NCI-H2196 treated with DMSO at 0.1 percent for 48 hours (cell line): ENCODE results near the gene APOBEC4.
"Not testable (repeated sequence)": the region's sequence is repeated elsewhere in the genome, so short reads cannot be mapped to it uniquely, and the experiment has no call there.

Experiments used
- DNase-seq: peaks from one replicate; lab custom pipeline; 2025; ENCODE audit not compliant: unreplicated experiment; lab: John Stamatoyannopoulos, UW

APOBEC4 gene

DNA sequence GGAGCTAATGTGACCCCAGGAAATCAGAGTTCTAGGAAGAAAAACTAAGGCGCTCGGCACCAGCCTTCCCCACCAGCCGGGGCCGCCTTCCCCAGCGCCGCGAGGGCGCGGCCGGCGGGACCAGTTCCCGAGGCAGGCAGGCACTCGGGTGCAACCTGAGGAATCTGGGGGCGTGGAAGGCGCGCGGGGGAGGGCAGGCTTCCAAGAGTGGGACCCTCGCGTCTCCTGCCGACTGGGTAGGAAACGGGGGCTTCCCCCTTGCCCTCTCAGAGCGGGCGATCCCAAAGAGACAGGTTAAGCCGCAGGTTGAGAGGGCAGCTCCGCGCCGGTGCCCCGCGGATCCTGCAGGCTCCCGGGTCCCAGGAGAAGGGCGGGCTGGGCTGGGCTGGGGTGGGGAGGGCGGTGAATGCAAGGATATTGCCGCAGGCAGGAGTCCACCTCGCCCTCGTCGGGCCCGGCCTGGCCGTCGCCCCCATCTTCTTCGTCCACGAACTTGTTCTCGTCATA, 18.0 kb downstream of the APOBEC4 start:
- DNase-seq, result no peak

DNA sequence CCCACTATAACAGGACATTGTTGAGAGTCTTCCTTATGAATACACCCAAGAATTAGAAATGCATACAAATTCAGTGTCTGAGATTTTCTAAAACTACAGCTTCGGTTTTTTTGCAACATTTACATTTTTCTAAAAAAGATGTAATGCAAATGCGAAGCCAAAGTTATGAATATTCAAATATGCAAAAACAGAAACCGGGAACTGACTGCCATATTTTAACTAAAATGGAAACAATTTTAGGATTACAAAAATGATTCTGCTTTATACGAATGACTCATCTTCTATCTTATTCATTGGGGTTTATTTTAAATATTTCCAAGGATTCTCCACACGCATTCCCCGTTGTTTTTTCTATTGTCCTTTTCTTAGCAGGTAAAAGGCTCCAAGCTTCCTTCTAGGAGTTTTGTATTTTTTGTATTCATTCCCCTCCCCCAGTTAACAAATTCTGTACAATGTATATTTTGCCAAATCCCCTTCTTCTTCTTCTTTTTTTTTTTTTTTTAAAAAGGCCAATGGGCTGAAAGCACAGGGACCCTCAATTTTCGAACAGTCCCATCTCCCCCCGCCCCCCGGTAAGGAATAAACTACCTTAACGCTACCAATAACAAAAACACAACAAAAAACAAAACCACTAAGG, 18.6 kb downstream of the APOBEC4 start:
- no peak for DNase-seq

DNA sequence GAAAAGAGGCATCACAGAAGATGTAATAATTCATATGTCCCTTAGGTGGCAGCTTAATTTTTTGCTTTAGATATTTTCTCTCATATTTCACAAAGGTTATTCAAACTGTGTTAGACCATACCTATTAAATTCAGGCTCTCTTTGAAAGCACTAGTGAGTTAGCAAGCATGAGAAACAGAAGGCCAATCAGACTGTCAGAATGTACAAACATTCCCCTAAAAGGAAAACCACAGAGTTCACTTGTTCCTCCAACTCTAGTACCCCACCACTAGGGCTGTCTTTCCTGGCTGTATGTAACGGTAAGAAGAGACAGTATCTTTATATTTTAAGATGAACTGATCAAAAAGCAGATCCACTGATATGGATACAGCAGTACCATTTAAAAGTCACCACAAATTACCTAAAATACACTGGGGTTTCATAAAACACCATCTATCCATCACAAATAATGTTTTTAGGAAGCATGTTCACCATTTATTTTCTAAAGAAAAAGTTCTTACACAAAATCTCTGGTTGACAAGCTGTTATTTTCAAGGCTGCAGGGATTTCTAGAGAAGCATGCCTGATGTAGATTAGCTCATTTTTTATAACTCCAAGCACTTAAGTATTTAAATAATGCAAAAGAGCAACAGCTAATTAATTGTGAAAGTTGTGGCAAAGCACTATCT, 19.3 kb downstream of the APOBEC4 start:
- DNase-seq, result peak; percentile 23

DNA sequence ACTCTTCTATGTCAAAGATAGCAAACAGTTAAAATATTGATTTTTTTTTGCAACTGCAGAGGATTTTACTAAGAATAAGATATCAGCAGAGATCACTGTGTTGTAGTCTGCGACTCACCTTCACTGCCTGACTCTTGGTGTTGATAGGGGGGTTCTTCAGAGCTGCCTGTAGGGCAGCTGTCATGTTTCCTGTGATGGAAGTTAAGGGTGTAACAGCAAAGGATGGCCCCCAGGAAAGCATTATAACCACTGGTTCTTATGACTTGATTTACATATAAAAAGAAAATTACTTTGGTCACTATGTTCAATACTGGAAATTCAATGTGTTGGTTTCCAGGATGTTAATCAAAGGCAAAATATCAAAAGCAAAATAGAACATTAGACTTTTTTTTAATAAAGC, 20.2 kb downstream of the APOBEC4 start:
- no peak for DNase-seq

DNA sequence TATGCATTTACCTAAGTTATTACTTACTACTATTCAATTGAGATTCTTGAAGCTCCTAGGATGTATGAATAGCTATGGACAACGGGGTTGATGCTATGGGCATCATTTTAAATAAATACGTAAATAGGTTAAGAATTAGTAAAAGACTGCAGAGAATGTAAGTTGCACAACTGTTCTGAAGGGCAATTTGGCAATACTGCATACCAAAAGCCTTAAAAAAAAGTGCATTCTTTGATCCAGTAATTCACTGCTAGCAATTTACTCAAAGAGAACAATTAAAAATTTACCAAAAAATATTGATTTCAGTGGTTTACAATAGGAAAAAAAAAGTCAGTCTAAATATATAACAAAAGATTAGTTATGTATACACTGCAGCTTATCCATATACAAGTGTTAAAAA, 21.0 kb downstream of the APOBEC4 start:
- no peak for DNase-seq

DNA sequence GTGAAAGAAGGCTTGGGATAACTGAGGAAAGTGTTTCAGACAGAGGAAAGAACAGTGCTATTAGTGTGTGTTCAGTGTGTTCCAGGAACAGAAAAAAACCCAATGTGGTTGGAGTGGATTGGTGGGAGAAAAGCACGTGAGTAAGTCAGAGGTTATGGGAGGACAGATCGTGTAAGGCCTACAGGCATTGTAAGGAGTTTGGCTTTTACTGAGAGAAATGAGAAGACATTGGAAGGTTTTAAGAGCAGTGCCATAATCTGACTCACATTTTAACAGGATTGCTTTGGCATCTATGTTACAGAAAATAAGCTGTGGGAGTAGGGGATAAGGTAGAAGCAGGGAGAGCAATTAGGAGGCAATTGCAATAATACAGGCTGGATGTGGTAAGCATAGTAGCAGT, 22.4 kb downstream of the APOBEC4 start:
- no peak for DNase-seq

DNA sequence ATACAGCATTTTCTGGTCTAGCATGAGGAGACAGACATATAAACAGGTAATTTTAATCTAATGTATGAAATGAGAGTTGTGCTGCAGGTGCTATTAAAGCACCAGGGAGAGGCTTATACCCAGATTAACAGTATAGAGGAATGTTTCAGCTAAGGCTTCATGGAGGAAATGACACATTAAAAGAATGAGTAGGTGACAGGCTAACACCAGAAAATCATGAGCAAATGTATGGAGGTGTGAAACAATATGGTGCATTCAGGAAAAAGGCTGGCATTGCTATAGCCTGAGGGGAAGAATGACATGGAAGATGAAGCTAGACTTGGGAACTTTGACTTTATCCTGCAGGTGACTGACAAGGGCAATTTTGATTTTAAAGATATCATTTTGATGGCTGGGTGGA, 24.6 kb downstream of the APOBEC4 start:
- no peak for DNase-seq

DNA sequence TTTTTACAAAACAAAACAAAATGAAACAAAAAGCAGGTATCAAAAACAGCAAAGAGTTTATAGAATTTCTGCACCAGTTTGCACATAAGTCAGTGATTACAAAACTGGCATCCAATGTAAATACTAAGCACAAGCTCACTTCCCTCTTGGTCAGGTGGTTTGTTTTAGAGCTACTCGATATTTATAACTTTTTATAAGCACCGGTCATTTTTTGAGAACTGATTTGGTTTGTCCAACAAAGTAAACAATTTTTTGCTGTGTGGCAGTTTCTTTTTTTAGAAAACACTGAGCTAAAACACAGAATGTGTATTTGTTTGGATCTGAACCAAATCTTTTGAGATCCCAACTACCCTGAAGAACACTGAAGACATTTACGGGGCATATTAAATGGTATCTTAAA, 26.9 kb downstream of the APOBEC4 start:
- DNase-seq, result not testable (repeated sequence)

DNA sequence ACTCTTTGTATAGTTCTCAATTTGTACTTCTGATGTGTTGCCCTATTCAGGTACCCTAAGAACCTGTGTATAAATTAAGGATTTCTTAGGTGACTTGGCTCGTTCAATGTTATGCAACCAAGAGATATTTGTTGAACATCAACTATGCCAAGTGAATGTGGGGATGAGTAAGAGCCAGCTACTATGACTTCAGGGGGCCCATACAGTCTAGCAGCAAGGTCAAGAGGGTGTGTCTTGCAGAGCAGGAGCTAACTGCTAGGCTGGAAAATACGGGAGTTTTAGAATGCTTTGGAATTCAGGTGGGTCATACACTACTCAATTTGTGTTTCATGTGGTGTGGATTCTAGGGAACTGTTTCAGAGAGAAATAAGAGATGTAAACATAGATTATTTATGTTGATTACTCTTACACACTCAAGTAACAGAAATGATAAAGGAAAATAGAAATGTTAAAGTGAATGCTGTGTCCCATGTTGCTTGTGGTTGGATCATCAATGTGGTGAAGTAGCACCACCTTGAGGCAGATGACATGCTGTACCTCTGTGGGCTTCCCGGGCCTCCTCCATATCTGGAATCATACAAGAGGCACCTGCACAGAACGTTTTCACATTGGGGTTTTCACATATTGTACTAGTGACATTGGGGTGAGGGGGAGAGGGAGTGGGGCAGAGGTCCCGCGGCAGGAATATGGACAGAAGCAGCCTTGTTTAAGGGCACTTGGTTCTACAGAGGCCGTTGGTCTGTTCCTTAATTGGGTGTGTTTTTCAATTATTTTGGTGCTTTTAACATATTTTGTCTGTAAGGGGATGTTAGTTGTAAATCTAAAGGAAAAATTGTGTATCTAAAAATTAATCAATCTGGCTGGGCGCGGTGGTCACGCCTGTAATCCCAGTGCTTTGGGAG, 30.0 kb downstream of the APOBEC4 start:
- DNase-seq, result peak; percentile 67

DNA sequence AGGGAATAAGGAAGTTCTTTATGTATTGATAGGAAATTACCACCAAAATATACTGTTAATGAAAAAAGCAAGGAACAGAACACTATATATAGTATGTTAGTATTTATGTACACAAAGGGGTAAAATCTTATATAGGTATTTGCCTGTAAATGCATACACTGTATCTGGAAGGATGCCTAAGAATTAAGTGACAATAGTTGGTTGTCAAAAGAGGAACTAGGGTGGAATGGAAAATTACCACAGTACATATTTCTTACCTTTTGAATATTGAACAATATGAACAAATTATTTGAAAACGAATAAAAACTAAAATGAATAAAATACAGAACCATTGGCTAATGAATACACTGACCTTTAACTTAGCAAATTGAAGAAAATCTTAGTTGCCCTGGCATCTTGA, 31.1 kb downstream of the APOBEC4 start:
- no peak for DNase-seq

DNA sequence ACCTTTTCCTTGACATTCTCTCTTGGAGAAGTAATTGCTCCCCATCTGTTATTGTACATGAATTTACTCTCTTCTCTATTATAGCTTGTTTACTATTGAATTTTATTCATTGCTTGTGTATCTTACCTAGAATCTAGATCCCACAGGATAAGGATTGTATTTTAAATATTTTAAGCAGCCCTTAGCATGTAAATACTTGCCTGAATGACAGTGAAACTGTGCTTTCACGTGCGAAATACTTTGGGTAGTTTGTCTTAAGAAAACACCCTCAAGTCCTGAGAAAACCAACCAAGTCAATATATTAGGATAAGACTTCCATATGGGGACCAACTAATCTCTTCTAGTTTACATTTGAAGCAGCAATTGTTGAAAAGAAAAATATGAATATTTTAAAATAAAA, 32.8 kb downstream of the APOBEC4 start:
- DNase-seq, result no peak

DNA sequence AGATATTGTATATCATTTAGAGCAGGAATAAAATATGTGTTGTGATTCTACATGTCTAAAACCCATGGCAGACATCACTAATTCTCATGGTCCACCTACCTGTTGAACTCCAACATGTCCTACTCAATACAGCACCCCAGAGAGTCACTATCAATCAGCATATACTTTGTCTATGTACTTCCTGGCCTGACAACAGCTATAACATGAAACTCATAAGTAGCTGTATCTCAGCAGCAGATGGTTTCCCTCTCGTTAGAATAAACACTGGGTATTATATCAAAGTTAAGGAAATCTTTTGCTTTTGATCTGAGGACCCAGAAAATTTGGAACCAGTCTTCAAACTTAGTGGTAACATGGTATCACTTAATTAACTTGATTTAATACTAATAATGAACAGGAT, 33.3 kb downstream of the APOBEC4 start:
- no peak for DNase-seq

DNA sequence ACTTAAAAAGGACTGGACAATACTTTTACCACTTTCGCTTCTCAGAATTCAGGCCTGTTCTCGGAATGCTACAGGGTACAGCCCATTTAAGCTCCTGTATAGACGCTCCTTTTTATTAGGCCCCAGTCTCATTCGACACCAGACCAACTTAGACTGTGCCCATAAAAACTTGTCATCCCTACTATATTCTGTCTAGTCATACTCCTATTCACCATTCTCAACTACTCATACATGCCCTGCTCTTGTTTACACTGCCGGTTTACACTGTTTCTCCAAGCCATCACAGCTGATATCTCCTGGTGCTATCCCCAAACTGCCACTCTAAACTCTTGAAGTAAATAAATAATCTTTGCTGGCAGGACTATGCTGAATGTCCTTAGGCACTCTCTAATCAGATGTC, 34.9 kb downstream of the APOBEC4 start:
- not testable (repeated sequence) for DNase-seq

DNA sequence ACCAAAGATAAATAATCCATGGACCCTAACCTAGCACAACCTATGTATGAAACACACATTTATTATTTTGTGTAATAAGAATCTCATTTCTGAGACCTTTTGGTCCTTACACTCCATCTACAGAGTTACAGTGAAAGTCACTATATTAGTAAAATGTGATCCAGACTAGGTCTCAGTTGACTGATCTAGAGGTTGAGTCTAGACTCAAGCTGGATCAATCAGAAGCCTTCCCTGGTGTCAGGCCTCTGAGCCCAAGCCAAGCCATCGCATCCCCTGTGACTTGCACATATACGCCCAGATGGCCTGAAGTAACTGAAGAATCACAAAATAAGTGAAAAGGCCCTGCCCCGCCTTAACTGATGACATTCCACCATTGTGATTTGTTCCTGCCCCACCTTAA, 40.1 kb downstream of the APOBEC4 start:
- not testable (repeated sequence) for DNase-seq

DNA sequence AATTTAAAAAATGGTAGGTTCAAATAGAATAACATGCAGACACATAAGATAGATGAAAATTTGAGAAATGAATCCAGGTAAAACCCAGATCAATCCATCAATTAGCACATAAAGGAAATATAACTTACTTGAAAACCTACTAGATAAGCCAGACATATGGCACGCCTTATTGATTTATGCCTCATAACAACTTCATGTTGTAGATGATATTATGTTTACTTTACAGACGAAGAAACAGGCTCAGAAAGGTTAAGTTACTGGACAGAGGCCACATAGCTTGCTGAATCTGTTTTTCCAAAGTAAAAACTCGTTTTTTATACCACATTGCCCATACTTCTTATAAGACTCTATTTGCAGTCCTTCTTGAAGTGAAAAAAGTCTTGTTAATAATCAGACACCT, 40.7 kb downstream of the APOBEC4 start:
- no peak for DNase-seq

DNA sequence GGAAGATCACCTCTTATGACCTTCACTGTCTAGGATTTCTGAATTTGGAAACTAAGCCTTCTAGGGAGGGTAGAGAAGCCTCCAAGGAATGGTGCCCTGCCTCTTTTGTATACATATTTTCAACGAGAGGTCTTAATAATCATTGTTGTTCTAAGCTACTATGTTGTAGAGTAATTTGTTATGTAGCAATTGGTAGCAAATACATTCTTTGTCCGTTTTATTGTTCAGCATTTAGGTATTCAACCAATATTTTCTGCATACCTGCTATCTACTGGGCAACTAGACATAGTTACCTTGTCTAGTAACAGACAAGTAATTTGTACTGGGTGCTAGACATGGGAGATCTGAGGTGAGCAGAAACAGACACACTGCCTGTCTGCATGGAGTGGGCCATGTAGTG, 42.1 kb downstream of the APOBEC4 start:
- DNase-seq, result no peak

DNA sequence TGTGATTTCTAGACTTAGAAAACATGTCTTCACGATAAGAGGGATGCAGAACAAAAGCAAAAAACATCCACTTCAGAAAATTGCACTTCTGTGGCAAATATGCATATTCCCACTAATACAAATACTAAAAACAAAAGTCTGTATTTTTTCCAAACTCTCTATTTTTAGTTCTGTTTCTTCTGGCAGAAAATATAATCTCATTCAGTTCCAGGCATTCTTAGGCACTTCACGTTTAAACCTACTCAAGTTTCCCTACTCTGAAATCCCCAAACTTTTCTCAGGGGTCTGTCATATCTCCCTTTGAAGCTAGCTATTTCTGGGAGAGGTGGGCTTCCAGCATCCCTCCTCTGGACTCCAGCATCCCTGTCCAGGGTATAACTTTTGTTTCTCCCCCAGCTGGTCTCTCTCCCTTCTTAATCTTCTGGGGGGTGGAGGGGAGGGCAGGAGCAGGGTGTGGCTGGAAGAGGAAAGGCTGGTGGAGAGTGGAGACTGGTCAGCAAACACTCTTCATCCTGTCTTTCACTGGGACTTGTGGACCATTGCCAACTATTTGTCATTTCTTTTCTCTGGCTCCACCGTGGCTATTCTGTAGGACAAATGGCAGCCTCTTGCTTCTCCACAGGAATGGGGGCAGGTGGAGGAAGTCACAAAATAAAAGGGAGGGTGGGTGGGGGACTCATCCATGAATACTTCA, 43.2 kb downstream of the APOBEC4 start:
- DNase-seq, result no peak

DNA sequence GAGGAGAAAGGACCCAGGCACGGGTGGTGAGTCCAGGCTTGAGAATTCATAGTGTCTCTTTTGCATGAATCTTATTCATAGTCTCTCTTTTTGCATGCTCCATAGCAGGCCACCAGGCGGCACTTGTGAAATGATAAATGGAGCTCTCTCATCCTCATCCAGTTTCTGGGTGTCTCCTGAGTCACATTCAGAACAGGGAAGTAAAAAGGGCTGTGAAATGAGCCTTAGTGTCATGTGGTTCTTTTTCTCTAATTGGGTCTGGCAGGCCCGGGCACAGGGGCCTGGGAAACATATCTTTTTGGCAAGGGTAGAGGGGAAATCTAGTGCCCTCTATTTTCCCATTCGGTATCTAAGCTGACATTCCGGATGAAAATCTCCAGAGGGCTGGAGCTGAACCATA, 43.8 kb downstream of the APOBEC4 start:
- DNase-seq, result peak; percentile 24

DNA sequence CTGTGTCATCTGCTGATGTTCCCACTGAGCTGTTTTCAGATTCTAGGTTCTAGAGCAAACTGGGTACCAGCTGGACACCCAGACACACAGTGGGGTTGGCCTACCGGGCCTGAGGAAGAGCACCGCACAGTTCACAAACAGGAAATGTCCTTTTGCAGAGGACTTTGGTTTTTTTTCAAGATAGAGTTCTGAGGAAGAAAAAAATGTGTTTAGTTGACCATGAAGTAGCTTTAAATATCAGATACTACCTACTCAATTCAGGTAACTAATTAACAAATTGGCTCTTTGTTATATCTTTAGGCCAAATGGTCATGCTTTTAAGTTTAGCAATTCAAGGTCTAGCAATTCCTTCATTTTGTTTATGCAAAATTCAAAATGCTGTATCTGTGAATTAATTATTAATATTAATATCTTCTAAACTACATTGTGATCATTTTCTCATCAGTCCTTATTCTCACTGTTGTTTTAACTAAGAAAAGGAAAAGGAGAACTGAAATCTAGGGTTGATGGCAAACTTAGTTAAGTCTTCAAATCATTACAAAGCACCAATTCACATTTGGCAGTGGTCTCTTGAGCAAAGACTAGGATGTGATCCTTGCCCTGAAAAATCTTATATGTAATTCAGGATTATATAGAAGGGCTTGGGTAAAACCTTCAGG, 45.7 kb downstream of the APOBEC4 start:
- DNase-seq, result no peak

DNA sequence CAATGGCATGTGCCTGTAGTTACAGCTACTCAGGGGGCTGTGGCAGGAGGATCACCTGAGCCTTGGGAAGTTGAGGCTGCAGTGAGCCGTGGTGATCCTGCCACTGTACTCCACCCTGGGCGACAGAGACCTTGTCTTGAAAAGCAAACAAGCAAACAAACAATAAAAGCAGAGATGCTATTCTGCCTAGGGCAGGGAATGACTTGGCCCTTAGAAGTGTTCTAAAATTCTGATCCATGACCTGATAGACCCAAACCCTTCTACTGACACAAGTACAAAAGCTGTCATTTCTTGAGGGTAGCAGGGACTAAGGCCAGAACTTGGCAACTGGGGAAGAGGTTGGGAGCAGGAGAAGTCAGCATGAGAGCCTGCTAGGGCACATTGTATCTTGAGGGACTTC, 47.2 kb downstream of the APOBEC4 start:
- DNase-seq, result no peak

DNA sequence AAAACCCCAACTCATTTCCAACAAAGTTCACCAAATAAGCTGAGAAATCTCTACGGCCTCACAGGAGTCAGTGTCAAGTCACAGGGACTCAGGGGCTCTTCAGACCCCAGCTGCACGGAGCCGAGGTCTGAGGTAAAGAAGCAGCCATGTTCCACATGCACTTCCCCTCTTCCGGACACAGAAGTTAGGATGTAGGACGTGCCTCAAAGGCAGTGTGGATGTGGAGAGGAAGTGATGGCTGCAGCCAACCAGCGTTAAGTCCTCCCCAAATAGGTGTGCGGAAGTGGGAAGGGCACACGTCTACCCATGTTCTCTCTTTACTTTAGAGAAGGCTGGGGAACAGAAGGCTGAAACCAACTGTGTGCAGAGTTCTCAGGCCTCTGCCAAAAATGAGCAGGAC, 48.3 kb downstream of the APOBEC4 start:
- DNase-seq, result no peak
